A673 (cell line): ENCODE data around the gene GPR37L1. TPM values are rescaled to one million over a fixed set of nuclear protein-coding genes. Genes with fewer than 3 reads are reported as not detected.

Experiments used
- BruUV-seq: library from RNA; stranded (reverse); fragments of 400-500 nt; replicated peaks from 2 replicates; lab custom pipeline; 2021; lab: Mats Ljungman, UMichigan
- CTCF ChIA-PET: fragments of 300-600 bp; sonication (Branson Sonifier 250); formaldehyde crosslinking; loops from one replicate; lab custom pipeline; 2022; ENCODE audit warnings: antibody characterized with exemption; lab: Charles Lee
- POLR2A ChIA-PET: fragments of 300-600 bp; sonication (Branson Sonifier 250); formaldehyde crosslinking; loops from one replicate; lab custom pipeline; 2022; ENCODE audit warnings: antibody characterized with exemption; ENCODE audit not compliant: low non-redundant PET; lab: Charles Lee
- DNase-seq: peaks from one replicate; pipeline ENCODE4 v3.0.0-alpha.2; 2015; ENCODE audit warnings: low spot score
- H3K27ac ChIP-seq: fragments of 200-600 bp; sonication (generic); 2 replicates; pipeline ENCODE4 v1.5.1; 2016; ENCODE audit warnings: mixed run types, low read depth, mild to moderate bottlenecking, mixed read lengths, antibody characterized with exemption, low read length; ENCODE audit not compliant: poor library complexity, severe bottlenecking
- H3K27me3 ChIP-seq: fragments of 200-600 bp; sonication (generic); replicated peaks from 2 replicates; pipeline ENCODE4 v1.6.1; 2017; ENCODE audit warnings: mixed run types, low read depth, mild to moderate bottlenecking, mixed read lengths, antibody characterized with exemption, low read length; ENCODE audit not compliant: insufficient read depth, poor library complexity
- H3K36me3 ChIP-seq: fragments of 200-600 bp; sonication (generic); 2 replicates; pipeline ENCODE4 v1.6.1; 2016; ENCODE audit warnings: mixed run types, mild to moderate bottlenecking, mixed read lengths, antibody characterized with exemption, low read length; ENCODE audit not compliant: insufficient read depth, poor library complexity, severe bottlenecking
- H3K4me1 ChIP-seq: fragments of 200-600 bp; sonication (generic); 2 replicates; pipeline ENCODE4 v1.6.1; 2017; ENCODE audit warnings: mixed run types, mild to moderate bottlenecking, mixed read lengths, antibody characterized with exemption, low read length; ENCODE audit not compliant: insufficient read depth, poor library complexity, severe bottlenecking
- H3K4me3 ChIP-seq: fragments of 200-600 bp; sonication (generic); 2 replicates; pipeline ENCODE4 v1.5.1; 2016; ENCODE audit warnings: low read depth, mixed run types, mild to moderate bottlenecking, mixed read lengths, low read length; ENCODE audit not compliant: poor library complexity, severe bottlenecking
- H3K9me3 ChIP-seq: fragments of 200-600 bp; sonication (generic); 2 replicates; pipeline ENCODE4 v1.6.1; 2016; ENCODE audit warnings: mixed run types, low read depth, mild to moderate bottlenecking, mixed read lengths, antibody characterized with exemption, low read length; ENCODE audit not compliant: poor library complexity, severe bottlenecking
- CTCF ChIP-seq: fragments of 300-800, 200-600 bp; sonication (generic); conservative IDR thresholded peaks from 2 replicates; pipeline ENCODE4 v1.5.1; 2017; ENCODE audit warnings: low read depth, mild to moderate bottlenecking, antibody characterized with exemption, low read length, moderate library complexity, mixed read lengths
- EZH2 ChIP-seq: fragments of 200-600 bp; sonication (generic); IDR thresholded peaks from 2 replicates; pipeline ENCODE4 v1.6.1; 2017; ENCODE audit warnings: borderline replicate concordance, low read depth, mild to moderate bottlenecking, mixed read lengths, antibody characterized with exemption, low read length; ENCODE audit not compliant: poor library complexity, severe bottlenecking
- intact Hi-C: fragments of 100-400 bp; cut with micrococcal nuclease; formaldehyde crosslinking; loops from one replicate; pipeline ENCODE4 v1.10.0; 2022; ENCODE audit not compliant: unreplicated experiment
- total RNA-seq: library from RNA; stranded (reverse); gene quantifications from 2 replicates; pipeline ENCODE4 v1.2.3, GENCODE V29; 2021

The GPR37L1 gene
- total RNA-seq, 1 experiment from 2014 or later = not detected

- Histone ChIP-seq H3K9me3 (no peaks in the 10 kb centered on the region), H3K4me3 (no peak overlapping the region), H3K27me3 (no peaks in the 10 kb centered on the region), H3K27ac (no peak overlapping the region), H3K36me3 (no peaks in the 10 kb centered on the region), H3K4me1 (peaks cover 7% of the 10 kb centered on the region)
- ChIA-PET CTCF (interaction anchor here (0.8 kb wide), 1 partner anchor 120 kb away, joined by 5 read pairs; no protein-coding TSS in a partner anchor), POLR2A (interaction anchor here (0.7 kb wide), 1 partner anchor 200 kb away, joined by 5 read pairs; no protein-coding TSS in a partner anchor)
- no peak for DNase-seq
- BruUV-seq = no TSS peak
- TF ChIP-seq EZH2 = no peak
- TF ChIP-seq CTCF = no peak
- intact Hi-C loops = no loop called here
Measured at GRCh38 chr1:202168861-202169260, 46.1 kb downstream of the GPR37L1 start.

GRCh38 chr1:202170726-202171125 lies 48.0 kb downstream of the GPR37L1 start:
- H3K36me3 ChIP-seq = no peaks in the 10 kb centered on the region
- BruUV-seq = no TSS peak
- no peaks in the 10 kb centered on the region for H3K27me3 ChIP-seq
- no peaks in the 10 kb centered on the region for H3K9me3 ChIP-seq
- intact Hi-C loops = no loop called here
- no peak overlapping the region for H3K4me3 ChIP-seq
- no peak for TF ChIP-seq CTCF
- TF ChIP-seq EZH2 = no peak
- H3K27ac ChIP-seq = no peak overlapping the region
- ChIA-PET CTCF (interaction anchor here (0.6 kb wide), 1 partner anchor 127 kb away, joined by 4 read pairs; no protein-coding TSS in a partner anchor), POLR2A (no interaction called here)
- no peak for DNase-seq
- H3K4me1 ChIP-seq = peaks cover 7% of the 10 kb centered on the region

GRCh38 chr1:202171292-202172014 lies 48.7 kb downstream of the GPR37L1 start:
- no peak for DNase-seq
- ChIA-PET POLR2A (no interaction called here), CTCF (no interaction called here)
- no peaks in the 10 kb centered on the region for H3K36me3 ChIP-seq
- TF ChIP-seq CTCF (no peak), EZH2 (no peak)
- no peaks in the 10 kb centered on the region for H3K9me3 ChIP-seq
- H3K27me3 ChIP-seq = no peaks in the 10 kb centered on the region
- BruUV-seq = no TSS peak
- no peak overlapping the region for H3K4me3 ChIP-seq
- intact Hi-C loops = no loop called here
- H3K4me1 ChIP-seq = peaks cover 7% of the 10 kb centered on the region
- H3K27ac ChIP-seq = no peak overlapping the region
